ENCODE data around the gene HNF1A.
A peak's percentile ranks its signal among the peaks of the same experiment; 100 is the strongest.

Gene HNF1A

GRCh38 chr12:120960657-120961056 is 17.7 kb upstream of the HNF1A start:
- DNase-seq = no peak

DNA sequence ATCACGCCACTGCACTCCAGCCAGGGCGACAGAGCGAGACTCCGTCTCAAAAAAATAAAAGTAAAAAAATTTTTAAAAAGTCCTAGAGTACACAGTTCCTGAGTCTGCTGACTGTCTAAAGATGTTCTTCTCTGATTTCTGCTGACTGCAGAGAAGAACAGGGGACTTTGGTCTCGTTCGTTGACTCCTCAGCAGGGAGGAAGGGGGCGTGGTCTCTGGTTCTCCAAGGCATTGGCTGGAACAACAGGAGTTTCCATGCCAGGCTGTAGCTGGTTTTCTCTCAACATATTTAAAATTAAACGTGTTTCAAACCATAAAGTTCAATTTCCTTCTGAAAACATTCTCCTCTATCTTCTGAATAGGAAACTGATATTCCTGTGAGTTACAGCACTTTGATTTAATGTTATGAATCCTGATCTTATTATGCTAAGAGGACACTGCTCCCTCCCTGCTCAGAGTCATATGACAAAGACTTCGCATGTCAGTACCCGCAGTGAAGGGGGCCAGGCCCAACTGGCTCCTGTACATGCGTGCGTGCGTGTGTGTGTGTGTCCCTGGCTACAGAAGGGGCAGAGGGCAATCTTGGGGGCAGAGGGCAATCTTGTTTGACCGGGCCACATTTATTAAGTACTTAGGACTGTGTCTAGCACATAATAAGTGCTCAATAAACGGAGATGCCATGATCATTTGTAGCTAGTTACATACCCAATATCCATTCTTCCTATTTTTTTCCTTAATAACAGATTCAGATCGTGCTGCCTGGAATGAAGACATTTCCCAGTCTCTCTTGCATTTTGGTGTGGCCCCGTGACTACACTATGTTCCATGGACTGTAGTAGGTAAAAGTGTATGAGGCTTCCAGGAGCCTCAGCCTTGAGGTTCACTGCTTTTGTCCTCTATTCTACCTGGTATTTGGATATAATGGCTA is 16.5 kb upstream of the HNF1A start:
- DNase-seq = no peak

DNA sequence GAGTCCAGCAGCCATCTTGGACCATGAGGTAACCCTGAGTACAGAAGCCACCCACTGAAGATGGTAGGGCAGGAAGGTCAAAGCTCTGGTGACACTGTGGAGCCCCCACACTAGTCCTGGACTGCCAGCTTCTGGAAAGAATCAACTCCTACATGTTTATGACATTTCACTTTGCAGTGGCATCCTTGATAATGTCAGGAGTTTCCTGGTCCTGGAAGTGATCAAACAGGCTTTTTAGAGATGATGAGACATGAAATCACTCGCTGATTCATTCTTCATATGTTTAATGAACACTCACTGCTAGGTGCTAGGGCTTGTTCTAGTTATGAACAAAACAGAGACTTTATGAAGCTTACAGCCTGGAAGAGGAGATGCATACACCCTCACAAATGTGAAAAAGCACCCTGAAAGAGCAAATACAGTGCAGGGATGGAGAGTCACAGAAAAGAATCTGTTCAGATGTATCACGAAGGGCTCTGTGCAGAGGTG is 15.8 kb upstream of the HNF1A start:
- DNase-seq = peak; percentile 46

DNA sequence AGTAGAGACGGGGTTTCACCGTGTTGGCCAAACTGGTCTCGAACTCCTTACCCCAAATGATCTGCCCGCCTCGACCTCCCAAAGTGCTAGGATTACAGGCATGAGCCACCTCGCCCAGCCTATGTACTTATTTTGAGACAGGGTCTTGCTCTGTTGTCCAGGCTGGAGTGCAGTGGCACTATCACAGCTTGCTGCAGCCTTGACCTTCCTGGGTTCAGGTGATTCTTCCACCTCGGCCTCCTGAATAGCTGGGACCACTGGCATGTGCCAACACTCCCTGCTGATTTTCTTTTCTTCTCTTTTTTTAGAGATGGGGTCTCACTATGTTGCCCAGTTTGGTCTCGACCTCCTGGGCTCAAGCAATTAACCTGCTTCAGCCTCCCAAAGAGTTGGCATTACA is 14.0 kb upstream of the HNF1A start:
- DNase-seq = no peak

GRCh38 chr12:120965534-120966091 is 12.7 kb upstream of the HNF1A start:
- DNase-seq = no peak

DNA sequence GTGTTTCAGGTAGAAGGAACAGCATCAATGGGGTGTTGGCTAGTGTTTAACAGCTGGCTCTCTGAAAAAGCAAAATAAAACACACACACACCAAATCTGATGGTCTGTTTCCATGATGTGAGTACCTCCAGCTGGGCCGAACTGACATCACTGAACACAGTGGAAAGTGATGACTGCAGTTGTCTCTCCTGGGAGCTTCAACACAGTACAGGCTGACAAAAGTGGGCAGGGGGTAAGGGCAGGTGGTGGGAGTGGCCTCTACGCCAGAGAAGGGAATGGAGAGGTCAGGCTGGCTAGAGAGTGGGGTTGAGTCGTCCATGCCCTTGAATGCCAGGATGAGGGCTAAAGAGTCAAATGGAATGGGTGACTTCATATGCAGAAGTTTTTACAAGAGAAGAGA is 8.0 kb upstream of the HNF1A start:
- DNase-seq = no peak

DNA sequence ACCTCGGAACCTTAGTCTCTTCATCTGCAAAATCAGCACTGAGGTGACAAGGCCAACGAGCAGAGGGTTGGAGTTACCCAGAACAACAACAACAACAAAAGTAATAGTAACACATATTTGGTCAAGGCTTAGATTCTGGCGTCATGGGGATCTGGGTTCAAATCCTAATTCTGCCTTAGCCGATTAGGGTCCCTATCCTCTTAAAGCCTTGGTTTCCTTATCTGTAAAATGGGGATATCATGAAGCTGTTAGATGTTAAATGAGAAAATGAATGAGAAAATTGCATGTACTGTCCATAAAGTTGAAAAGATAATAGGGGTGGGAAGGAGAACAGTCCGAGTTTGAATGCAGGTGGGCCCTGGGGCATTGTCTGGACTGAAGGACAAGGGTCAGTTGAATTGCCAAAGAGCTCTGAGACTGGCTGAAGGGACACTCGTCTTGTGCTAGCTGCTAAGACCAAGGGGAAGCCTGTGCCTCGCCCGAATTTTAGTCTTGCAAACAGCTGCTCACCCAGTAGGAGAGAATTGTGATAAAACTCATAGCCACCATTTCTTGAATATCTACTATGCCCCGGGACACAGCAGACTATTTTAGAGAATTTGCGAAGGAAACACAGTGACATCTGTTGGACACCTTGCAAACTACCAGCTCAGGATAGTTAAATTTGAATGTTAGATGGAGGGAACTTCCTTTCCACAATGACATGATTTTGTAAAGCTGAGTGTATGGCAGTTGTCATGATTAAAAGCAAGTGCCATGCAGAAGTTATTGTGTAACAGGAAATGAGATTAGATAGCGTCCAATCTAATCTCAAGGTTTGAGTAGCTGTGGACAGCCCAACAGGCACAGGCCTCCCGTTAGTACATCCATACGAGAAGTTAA is 6.8 kb upstream of the HNF1A start:
- peak; percentile 80 for DNase-seq

DNA sequence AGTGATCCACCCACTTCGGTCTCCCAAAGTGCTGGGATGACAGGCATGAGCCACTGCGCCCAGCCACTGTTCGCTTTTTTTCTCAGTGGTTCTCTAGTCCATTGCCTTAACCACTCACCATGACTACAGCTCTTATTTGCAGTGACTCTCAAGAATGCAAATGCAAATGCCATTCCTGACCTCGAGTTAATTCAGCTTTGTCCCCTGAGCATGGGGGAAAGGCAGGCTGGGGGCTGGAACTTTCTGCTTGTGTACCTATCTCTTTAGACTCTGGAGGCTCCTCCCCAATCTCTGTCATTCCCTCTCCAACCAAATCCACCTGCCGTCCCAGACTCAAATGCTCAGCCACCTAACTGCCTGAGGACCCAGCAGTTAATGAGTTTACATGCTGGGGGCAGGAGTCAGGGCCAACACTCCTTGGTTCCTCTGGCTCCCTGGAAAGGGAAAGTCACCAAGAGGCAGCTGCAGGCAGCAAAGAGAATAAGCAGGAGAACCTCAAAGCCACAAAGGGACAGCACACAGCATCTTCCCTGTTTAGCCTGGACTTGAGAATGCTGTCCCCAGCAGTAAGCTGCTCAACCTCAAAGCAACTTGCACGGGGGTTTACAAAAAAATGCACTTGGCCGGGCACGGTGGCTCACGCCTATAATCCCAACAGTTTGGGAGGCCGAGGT is 5.3 kb upstream of the HNF1A start:
- DNase-seq = no peak

DNA sequence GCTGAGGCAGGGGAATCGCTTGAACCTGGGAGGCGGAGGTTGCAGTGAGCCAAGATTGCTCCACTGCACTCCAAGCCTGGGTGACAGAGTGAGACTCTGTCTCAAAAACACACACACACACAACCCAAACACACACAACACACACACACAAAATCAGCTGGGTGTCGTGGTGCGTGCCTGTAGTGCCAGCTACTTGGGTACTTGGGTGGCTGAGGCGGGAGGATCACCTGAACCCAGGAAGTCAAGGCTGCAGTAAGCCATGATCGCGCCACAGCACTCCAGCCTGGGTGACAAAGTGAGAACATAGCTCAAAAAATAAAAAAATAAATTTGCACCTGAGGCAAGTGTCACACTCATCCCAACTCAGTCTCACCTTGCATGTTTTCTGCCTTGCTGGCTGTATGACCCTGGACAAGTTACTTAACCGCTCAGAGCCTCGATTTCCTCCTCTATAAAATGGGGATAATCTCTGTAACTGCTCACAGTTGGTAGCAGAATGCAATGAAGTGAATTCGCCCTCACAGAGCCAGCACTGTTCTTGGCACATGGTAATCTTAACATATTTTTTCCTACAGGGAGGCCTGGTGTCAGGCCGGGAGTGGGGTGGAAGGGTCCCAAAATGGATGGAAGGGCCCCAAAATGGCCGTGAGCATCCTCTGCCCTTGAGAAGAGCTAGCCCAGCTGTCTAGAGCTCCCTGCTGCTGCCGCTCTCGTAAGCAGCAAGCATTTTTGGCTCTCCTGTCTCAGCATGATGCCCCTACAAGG is 630 bp upstream of the HNF1A start:
- no peak for DNase-seq

DNA sequence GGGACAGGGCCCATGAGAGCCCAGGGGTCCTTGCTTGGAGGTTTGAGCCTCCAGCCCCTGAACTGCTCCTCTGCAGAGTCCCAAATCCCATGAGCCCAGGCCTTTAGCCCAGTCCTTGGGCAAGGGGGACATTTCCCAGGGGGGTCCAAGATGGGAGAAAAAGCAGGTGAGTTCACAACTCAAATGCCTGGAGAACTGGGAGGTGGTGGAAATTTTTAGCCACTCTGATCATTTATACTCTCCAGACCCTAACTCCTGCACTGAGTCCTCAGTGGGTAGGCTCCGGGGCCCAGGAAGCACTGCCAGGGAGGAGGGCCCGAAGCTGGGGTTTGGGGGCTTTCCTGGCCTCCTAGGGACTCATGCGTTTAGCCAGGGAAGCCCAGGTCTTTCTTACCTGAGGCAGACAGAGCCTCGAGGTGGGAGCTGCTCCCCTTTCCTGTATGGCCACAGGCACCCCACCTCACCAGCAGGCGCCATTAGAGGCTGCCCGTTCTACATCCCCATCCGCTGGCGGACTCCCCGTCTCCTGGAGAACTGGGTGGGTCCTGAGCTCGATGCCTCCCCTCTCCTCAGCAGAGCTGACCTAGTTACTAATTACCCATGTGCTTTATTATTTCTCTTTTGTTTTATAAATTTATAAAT is 998 bp downstream of the HNF1A start:
- DNase-seq = no peak

DNA sequence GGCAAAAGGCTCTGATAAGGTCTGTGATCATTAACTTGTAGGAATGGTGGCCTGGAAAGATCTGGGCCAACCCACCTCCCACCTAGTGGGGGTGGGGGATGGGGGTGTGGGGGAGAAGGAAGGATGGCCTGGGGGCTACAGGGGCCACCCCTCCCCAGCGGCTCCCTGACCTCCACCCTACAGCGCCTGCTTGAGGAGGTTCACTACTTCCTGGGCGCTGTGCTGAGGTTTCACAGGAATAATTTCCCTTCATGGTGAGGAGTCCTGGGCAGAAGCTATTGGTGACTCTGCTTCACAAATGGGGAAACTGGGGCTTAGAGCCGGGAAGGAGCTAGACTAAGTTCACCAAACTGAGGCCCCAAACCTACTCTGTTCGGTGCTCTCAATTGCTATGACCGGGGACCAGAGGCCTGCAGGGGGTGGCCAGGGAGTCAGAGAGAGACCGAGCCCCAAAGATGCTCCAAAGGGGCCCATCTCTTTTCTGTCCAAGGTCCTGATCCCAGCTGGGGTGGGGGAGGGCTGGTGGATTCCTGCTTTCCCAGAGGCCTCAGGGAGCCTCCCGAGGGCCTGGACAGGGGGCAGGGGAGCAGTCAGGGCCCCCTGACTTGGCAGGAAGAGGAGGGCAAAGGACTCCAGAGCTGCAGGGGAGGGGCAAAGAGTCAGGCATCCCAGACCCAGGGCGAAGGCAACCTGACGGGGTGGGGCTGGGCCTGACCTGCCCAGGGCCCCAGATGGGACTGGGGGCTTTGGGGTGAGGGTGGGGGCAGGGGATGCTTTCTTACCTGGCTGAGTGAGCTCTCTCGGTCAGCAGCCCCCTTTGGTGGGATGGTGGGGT is 1.7 kb downstream of the HNF1A start:
- DNase-seq = no peak

DNA sequence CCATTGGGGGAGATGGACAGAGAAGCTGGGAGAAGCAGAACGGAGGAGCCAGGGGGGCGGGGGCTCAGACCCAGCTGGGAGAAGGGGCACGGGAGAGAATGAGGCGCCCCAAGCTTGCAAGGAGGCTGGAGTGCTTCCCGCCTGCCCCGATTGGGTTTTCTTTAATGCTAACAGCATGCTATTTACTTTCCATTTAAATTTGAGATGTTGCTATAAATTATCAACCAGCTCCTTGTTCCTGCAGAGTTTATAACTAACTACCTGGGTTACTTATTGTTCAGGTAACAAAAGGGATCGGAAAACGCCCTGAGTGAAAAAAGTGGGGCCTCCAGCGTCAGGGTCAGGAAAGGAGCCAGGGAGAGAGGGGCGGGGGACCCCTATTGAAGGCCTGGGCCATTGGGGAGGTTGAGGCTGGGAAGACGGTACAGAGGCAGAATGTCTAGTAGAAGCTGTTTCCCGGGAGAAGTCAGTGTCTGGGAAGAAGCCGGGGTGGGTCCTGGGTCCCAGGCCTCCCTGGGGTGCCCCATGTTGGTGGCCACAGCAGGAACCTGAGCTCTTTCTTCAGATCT is 2.5 kb downstream of the HNF1A start:
- no peak for DNase-seq

DNA sequence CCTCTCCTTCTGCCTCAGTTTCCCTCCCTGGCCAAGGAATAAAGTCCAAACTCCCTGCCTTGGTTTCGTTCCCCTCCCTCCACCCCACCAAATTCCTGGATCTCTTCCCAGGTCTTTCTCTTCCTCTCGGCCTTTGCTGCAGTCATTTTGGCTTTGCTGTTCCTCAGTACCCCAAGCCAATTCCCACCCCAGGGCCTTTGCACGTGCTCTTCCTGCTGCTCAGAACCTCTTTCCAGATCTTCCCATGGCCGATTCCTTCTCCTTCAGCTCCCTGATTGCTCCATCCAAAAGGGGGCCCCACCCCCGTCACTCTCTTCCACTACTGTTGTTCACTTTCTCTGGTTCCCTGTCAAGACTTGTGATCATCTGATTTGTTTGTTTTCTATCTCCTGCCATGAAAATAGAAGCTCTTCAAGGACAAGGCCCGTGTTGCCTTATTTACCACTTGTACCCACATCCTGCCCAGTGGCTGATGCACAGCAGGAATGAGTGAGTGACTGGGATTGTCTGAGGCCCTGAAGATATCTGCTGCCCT is 3.1 kb downstream of the HNF1A start:
- DNase-seq = no peak

GRCh38 chr12:120982659-120983058 is 4.3 kb downstream of the HNF1A start:
- no peak for DNase-seq

- DNase-seq = no peak
These were observed 5.4 kb downstream of the HNF1A start for GRCh38 chr12:120983759-120984158.

- no peak for DNase-seq
These were observed 6.1 kb downstream of the HNF1A start for GRCh38 chr12:120984351-120984898.

GRCh38 chr12:120988234-120988633 is 9.9 kb downstream of the HNF1A start:
- no peak for DNase-seq

DNA sequence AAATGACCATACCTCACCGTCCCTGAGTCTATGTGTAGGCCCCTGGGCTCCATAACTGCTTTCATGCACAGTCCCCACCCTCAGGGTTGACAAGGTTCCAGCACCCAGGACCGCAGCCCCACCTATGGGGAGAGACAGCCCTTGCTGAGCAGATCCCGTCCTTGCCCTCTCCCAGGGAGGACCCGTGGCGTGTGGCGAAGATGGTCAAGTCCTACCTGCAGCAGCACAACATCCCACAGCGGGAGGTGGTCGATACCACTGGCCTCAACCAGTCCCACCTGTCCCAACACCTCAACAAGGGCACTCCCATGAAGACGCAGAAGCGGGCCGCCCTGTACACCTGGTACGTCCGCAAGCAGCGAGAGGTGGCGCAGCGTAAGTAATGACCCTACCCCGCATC is 10.3 kb downstream of the HNF1A start:
- DNase-seq = no peak

DNA sequence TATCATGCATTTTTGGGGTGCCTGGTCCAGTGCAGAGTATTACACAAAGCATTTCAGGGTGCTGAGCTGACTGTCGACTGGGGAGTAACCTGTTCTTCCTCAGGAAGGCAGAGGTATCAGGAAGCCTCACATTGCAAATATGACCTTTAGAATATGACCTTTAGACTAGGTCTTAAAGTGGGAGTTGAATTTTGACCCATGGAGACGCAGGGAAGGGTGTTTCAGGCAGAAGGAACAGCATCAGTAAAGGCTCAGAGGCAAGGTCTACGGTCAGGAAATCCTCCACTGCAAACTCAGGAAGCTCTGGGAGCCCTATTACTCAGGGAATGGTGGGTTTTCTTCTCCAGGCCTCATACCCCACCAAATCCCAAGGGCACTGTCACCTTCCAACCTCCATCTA is 11.3 kb downstream of the HNF1A start:
- DNase-seq = no peak
